NK-92 (cell line): ENCODE results near the gene KRTAP5-2.

Source experiments
- DNase-seq: peaks from one replicate; lab custom pipeline; 2025; ENCODE audit not compliant: unreplicated experiment; lab: John Stamatoyannopoulos, UW

Gene KRTAP5-2

DNA sequence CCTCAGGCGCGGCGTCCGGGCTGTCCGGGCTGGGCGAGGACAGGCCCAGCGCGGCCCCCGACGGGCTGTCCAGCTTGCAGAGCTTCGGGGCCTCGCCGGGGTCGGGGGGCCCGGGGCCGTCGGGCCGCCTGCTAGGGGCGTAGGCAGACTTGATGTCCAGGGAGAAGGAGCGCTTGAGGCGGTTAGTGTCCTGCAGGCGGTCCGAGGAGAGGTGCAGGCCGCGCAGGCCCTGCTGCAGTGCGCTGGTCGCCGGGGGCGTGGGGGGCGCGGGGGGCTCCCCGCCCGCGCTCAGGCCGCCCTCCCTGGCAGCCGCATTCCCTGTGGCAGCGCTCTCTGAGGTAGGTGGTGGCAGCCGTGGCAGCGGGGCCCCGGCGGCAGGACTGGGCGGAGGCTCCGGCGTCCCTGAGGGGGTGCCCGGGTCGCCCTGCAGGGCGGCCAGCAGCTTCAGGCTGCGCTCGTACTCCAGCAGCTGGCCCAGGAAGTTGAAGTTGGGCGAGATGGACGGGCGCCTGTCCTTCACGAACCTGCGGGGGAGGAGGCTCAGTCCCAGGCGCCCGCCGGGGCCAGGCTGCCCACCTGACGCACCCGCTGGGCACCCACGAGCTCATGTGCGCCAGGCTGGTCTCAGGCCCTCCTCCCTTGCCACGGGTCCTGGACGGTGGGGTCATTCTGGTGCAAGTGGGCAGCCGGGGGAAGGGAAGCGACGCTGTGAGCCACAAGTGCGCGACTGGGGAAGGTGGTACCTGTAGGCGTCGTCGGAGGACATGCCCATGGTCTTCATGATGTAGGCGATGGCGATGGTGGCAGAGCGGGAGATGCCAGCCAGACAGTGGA, 40.8 kb downstream of the KRTAP5-2 start:
- DNase-seq = no peak

DNA sequence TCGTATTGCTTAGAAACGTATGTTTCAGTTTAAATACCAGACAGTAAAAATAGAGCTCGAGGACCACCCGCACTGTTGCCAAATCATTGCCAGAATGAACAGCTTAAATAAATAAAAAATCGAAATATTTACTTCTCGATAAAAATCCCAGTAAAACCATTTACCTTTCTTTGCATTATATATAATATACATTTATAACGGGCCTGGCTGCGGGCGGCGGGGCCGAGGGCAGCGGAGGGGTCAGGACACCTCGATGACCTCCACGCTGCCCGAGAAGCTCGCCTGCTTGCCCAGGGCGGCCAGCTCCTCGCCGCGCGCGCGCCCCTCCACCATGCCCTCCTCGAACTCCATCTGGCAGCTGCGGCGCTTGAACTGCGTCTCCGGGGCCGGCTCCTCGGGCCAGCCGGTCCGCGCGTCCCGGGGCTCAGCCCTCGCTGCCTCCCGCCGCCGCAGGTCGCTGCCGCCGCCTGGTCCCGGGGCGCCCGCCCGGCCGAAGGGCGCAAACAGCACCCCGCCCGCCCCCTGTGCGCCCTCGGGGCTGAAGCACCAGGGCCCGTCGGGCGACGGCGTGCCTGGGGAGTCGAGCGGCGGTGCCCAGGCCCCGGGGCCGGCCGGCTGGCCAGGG, 41.7 kb downstream of the KRTAP5-2 start:
- no peak for DNase-seq

DNA sequence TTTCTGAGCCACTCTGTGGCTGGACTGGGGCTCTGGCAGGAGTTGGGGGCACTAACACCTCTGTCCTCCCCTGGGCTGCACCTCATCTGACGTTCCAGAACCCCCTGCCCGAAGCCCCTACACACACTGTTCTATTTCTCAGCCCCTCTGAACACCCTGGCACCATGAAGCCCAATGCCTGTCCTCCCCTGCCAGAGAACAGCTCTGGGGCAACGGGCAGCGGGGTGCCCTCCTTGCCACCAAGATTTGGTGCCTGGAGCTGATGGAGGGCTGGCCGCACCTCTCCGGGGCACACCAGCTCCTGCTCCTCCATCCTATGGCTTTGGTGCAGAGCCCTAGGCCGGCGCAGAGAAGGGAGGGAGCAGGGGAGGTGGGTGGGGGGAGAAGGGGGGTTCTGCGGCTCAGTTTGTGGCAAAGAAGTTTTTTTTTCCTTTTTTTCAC, 42.4 kb downstream of the KRTAP5-2 start:
- DNase-seq = no peak

DNA sequence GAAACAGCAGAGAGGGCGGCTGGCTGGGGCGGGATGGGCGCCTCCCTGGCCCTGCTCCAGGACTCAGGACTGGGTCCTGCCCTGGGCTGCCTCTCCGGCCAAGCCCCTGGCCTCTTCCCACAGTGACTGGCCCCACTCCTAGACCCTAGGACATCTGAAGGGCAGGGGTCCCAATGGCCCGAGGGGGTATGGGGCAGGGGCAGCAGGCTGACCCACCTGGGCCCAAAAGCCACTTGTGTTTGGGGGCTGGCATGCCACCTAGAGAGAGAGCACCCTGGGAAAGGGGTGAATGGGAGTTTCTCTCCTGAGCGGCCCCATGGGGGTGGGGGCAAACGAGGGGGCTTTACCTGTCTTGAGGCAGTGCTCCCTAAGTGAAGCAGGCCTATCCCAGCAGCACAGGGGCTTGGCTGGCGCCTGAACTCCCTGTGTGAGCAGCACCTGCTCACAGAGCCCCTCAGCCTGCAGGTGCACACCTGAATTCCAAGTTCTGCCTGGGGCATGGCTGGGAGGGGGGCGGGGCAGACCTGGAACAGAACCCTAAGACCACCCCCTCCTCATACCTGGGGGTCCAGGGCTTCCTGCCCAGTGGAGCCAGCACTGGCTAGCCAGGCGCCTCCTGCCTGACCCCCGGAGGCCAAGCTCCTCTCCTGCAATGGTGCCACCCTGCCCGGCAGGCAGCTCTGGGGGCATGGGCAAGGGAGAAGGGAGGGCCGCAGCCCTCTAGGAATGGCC, 42.9 kb downstream of the KRTAP5-2 start:
- DNase-seq = no peak

DNA sequence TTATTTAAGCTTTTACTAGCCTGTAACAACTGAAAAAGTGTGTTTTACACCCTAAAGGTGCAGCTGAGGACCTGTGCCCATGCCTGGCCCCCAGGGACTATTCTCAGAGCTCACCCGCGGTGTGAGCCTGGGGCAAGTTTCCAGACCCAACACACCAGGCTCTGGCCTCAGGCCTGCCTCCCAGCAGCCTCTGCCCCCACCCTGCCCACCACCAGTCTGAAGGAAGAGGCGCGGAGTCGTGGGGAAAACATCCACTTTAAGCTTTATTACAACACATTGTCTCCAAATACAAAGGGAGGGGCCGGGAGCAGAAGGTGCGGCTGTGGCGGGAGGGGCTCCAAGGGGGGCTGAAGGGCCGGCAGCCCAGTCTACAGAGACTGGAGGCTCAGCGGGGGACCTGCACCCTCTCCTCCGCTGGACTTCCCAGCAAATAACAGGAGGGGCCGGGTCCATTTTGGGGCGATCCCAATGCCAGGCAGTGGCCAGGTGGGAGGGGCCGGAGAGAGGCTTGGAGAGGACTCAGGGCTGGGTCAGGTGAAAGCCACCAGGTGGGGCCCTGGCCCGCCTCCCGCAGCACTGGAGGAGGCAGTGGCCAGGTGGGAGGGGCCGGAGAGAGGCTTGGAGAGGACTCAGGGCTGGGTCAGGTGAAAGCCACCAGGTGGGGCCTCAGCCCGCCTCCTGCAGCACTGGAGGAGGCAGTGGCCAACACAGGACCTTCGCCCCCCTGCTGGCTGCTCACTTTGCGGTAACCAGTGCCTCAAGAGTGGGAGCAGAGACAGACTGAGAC, 44.1 kb downstream of the KRTAP5-2 start:
- no peak for DNase-seq

GRCh38 chr11:1549338-1550330, 48.5 kb downstream of the KRTAP5-2 start:
- DNase-seq = no peak

GRCh38 chr11:1548221-1549070, 49.6 kb downstream of the KRTAP5-2 start:
- DNase-seq = no peak

DNA sequence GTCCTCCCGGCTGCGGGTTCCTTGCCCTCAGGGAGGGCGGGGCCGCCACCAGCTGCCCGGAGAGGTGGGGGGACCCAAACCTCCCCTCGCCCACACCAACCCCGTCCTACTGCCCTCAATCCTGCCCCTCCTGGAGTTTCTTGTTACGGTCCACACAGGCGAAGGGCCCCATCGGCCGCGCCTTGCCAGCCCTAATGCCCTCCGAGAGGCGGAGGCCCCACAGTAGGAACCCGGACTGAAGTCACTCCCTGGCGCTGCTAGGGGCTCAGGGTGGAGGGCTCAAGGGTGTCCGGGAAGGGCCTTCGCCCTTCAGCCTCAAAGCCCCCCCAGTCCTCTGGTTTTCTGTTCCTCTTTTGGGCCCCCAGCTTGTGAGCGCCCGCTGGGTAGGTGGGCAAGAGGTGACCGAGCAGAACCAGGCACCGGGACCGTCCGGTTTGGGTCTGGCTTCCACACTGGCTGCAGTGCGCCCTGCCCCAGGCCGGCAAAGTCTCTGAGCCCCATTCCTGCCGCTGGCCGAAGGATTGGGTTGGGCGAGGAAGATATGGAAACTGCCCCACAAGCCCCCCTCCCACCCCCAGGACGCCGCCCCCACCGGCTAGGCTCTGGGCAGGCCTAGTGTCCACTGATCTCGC, 50.5 kb downstream of the KRTAP5-2 start:
- DNase-seq = no peak
